CD4-positive, alpha-beta T cell treated with Interleukin-4 for 4 hours (primary cell): ENCODE data around the gene CHD2.
"Not testable (repeated sequence)": the region's sequence is repeated elsewhere in the genome, so short reads cannot be mapped to it uniquely, and the experiment has no call there.

Experiments used
- DNase-seq: peaks from one replicate; pipeline ENCODE4 v3.0.0-alpha.2; 2020

The CHD2 gene

GRCh38 chr15:93037820-93038705 lies 137.9 kb downstream of the CHD2 start:
- no peak for DNase-seq

DNA sequence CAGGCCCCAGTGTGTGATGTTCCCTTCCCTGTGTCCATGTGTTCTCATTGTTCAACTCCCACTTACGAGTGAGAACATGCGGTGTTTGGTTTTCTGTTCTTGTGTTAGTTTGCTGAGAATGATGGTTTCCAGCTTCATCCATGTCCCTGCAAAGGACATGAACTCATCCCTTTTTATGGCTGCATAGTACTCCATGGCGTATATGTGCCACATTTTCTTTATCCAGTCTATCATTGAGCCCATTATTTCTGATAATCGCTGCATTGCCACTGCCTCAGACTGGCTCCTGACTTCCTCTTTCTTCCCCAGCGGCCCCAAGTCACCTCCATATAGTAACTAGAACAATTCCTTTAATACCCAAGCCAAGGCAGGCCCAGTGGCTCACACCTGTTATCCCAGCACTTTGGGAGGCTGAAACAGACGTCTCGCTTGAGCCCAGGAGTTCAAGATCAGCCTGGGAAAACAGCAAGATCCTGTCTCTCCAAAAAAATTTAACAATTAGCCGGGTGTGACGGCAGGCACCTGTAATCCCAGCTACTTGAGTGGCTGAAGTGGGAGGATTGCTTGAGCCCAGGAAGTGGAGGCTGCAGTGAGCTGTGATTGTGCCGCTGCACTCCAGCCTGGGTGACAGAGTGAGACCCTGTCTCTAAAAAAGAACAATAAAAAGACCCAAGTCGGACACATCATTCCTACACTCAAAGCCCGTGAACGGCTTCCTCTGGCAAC lies 139.6 kb downstream of the CHD2 start:
- DNase-seq = not testable (repeated sequence)

DNA sequence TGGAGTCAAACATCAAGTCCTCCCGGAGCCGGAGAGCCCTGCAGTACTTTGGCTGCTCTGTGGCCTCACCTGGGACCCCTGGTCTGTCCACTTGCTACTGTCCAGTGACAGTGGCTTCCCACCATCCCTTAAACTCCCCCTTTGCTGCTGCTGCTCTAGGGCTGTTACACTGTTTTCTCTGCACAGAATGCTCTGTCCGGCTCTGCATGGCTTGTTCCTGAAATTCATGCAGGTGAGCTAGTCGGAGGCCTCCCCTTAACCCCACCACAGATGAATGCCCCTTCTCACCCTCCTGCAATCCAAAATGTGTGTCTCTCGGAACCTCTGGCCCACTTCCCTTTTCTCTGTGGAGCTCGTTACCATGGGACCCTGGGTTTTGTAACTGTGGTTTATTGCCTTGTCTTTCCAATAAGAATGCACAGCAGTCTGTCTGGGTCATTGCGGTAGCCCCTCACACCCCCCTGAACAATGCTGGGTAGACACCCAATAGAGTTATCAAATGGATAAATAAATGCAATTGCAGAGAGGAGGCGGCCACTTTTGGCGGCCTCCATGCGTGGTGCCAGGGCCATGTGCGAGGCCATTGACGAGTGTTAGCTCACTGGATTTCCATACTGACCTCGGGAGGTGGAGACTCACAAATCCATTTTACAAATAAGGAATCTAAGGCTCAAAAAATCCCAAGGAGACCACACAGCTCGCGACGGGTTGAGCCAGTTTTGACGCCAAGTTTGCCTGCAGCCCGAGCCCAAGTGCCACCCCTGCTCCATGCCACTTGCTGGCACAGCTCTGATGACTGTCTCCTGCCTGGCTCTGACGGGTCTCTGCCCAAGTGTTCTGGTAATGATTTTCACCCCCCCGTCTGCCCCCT lies 140.4 kb downstream of the CHD2 start:
- no peak for DNase-seq

DNA sequence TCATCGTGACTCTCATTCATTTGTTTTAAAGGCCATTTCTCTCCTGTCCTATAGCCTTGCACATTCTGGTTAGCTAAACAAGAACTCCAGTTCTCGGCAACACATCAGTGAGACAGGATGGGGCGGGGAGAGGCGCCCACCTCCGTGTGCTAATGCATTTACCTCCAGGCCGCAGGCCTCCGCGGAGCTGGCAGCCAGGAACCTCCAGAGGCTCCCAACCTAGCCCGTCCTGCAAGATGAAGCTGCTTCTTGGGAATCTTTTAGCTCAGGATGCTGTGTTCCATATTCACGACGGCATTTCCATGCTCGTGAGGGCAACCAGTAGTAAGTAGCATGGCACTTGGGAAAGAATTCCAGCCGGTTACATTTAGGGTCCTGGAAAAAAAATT lies 141.0 kb downstream of the CHD2 start:
- no peak for DNase-seq

DNA sequence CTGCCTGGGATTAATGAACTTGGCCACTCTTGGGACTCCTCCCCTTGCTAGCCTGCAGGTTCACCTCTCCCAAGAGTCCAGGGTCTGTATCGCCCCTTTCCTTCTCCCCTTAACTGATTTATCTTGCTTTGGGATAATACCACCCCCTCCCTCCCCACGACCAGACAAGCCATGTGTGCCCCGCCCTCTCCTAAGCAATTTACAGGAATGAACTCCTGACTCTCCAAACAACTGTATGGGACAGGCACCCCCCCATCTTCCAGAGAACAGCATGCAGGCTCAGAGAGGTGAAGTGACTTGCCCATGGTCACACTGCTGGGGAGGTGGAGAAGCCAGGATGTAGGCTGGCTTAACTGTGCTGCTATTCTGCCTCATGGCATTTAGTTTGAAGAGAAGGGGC lies 142.1 kb downstream of the CHD2 start:
- DNase-seq = no peak

DNA sequence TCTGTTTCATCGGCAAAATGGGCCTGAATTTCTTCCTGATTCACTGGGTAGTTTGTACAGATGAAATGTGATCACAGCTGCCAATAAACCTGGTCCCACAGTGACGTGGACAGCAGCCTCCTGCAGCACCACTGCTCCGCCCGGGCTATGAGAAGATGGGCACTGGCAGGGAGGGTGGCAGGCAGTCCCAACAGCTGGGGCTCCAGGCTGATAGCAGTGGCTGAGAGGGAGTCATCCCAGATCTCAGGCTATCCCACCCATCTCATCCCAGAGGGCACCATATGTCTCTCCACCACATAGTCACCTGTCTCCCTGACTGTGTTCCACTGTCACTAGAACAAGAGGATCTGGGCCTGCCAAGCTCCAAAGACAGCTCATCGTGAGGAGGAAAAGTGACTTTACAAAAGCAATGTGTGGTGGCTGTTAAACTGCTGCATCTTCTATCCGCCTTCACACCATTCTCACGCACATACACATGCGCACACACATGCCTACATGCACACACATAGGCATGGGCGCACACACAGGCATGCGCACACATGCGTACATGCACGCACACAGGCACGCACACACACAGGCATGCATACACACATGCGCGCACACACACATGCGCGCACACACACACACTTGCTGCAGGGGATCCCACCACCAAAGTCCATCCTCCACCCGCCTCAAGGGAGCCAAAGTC lies 142.7 kb downstream of the CHD2 start:
- DNase-seq = no peak

DNA sequence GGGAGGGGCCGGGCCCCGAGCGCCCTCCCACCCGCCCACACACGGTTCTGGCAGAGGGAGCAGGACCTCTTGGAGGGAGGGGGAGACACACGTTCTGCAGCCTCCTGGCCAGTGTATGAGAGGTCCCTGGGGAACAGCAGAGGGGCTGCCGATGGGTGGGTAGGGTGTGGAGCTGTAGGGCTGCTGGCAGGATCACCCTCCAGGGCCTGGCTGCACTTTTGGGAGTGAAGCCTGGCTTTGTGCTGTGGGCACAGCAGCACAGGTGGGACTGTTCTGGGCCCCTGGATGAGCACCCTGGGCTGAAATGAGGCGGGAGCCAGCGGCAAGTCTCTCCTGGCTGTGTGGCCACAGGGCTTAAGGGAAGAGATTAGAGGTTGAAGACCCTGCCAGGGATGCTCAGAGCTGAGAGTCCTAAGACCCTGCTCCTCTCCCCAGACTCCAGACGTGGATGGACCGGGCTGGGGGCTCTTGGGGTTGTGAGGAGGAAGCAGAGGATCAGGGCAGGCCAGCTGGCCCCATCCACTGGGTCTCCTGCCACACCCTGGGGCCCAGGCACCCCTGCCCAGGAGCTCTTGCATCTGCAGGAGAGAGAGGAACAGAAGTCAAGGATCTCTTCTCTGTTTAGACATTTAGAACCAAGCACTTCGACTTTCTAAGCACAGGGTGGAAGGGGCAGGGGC lies 143.6 kb downstream of the CHD2 start:
- DNase-seq = no peak

GRCh38 chr15:93044301-93045190 lies 144.4 kb downstream of the CHD2 start:
- no peak for DNase-seq

DNA sequence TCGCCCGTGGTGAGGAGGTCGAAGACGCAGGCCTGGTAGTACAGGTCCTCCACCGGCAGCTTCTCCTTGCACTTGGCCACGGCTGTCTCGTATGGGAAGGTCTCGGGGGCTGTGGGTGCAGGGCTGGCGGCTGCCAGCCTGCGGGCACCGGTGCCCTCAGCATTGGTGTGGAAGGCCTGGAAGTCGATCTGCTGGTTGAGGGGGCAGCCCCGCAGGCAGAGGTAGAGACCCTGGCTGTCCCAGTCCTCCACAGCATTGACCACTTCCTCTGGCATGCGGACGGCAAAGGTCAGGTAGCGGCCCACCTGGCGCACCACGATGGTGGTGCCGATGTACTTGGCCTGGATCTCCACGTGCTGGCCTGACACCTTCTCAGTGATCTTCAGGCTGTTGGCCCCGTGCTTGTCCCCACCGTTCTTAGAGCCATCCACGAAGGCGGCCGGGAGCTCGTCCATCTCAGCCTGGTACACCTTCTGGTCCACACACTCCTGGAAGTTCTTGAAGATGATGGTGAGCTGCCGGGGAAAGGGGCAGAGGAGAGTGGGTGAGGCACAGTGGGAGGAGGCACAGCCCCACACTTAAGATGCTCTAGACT lies 145.2 kb downstream of the CHD2 start:
- DNase-seq = no peak

- DNase-seq = no peak
These were observed 146.0 kb downstream of the CHD2 start for GRCh38 chr15:93046120-93046519.

GRCh38 chr15:93046721-93047120 lies 146.6 kb downstream of the CHD2 start:
- DNase-seq = no peak

- peak; percentile 61 for DNase-seq
These were observed 147.7 kb downstream of the CHD2 start for GRCh38 chr15:93047621-93048425.

DNA sequence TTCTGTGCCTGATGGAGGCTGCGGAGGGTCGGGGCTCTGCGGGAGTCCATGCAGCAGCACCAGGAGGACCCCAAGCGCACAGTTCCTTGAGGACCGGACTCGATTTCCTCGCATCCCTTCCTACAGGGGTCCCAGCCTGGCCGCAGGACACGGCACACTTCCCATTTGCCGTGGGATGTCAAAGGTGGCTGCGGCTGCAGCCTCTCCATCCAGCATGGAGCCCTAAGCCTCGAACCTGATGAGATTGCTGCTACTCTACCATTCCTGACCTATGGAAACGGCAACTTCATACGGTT lies 148.2 kb downstream of the CHD2 start:
- DNase-seq = no peak

DNA sequence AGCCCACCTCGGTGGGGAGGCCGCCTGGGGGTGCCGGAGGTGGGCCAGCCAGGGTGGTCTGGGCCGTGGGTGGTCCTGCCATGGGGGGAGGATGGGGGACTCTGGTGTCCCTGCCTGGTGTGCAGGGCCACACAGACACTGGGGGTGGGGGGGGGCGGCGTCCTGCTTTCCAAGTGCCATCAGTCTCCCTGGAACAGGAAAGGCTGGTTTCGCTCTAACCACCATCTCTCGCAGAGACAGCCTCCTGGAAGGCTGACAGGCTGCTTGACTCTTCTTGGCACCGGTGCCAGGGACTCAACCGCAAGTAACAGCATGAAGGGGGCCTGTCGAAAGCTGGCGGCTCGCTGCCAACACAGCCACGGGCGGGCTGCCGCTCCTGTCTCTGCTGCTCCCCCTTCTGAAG lies 148.6 kb downstream of the CHD2 start:
- no peak for DNase-seq

- no peak for DNase-seq
These were observed 149.1 kb downstream of the CHD2 start for GRCh38 chr15:93049233-93049632.

DNA sequence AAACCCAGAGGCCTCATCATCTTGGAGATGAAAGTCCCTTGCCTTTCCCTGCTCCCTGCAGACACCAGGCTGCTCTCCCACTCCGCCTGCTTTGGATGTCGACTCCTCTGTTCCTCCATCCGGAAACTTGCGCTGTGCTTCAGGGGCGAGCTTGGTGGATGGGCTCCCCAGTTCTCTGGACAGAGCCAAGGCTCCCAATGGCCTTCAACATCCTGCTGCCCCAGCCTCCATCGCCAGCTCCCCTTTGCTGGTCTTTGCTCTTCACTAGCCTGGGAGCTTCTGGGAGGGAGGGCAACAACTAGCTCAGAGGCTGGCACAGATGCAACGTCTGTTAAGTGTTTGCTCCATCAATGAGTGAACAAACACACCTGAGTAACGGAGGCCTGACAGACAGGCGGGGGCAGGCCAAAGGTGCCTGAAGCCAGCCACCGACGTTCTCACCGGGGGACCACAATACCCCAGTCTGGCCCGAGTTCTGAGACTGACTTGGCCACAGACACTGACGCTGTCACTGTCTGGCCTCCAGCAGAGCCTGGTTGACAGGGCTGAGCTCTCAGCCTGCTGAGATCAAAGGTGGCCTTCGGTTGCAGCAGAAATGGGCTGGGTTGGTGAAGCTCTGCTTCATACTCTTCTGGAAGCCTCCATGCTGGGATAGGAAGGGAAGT lies 149.9 kb downstream of the CHD2 start:
- DNase-seq = peak; percentile 56

- DNase-seq = no peak
These were observed 150.5 kb downstream of the CHD2 start for GRCh38 chr15:93050648-93051047.

- DNase-seq = no peak
These were observed 151.3 kb downstream of the CHD2 start for GRCh38 chr15:93051236-93052089.
